ENCODE data around the gene TXNDC5.
A peak's percentile ranks its signal among the peaks of the same experiment; 100 is the strongest.

TXNDC5 gene

GRCh38 chr6:7916959-7917358 is 6.4 kb upstream of the TXNDC5 start:
- no peak for DNase-seq
- in situ Hi-C loops (cut with MboI; ENCODE audit: low pct_unique_long_range_greater_than_20kb, low sequenced_read_pairs): no loop called here

- in situ Hi-C loops (cut with MboI; ENCODE audit: low pct_unique_long_range_greater_than_20kb, low sequenced_read_pairs): no loop called here
- DNase-seq: peak; percentile 71
Measured at GRCh38 chr6:7914991-7915789, 4.6 kb upstream of the TXNDC5 start.

- in situ Hi-C loops (cut with MboI; ENCODE audit: low pct_unique_long_range_greater_than_20kb, low sequenced_read_pairs): no loop called here
Measured at GRCh38 chr6:7914311-7914710, 3.7 kb upstream of the TXNDC5 start.

GRCh38 chr6:7912736-7913517 is 2.3 kb upstream of the TXNDC5 start:
- in situ Hi-C loops (cut with MboI; ENCODE audit: low pct_unique_long_range_greater_than_20kb, low sequenced_read_pairs): no loop called here

More at GRCh38 chr6:7914311-7914710, 3.7 kb upstream of the TXNDC5 start:
- DNase-seq: no peak

GRCh38 chr6:7912024-7912423 is 1.4 kb upstream of the TXNDC5 start:
- in situ Hi-C loops (cut with MboI; ENCODE audit: low pct_unique_long_range_greater_than_20kb, low sequenced_read_pairs): no loop called here
- DNase-seq: no peak

More at GRCh38 chr6:7912736-7913517, 2.3 kb upstream of the TXNDC5 start:
- DNase-seq: no peak

- DNase-seq: no peak
- in situ Hi-C loops (cut with MboI; ENCODE audit: low pct_unique_long_range_greater_than_20kb, low sequenced_read_pairs): no loop called here
Measured at GRCh38 chr6:7911345-7911725, 747 bp upstream of the TXNDC5 start.

- in situ Hi-C loops (cut with MboI; ENCODE audit: low pct_unique_long_range_greater_than_20kb, low sequenced_read_pairs): no loop called here
- DNase-seq: no peak
Measured at GRCh38 chr6:7910298-7910653, 312 bp downstream of the TXNDC5 start.

- in situ Hi-C loops (cut with MboI; ENCODE audit: low pct_unique_long_range_greater_than_20kb, low sequenced_read_pairs): no loop called here
- peak; percentile 55 for DNase-seq
Measured at GRCh38 chr6:7909323-7910276, 988 bp downstream of the TXNDC5 start.

GRCh38 chr6:7907159-7907558 is 3.4 kb downstream of the TXNDC5 start:
- DNase-seq: no peak
- in situ Hi-C loops (cut with MboI; ENCODE audit: low pct_unique_long_range_greater_than_20kb, low sequenced_read_pairs): no loop called here

GRCh38 chr6:7906741-7907140 is 3.8 kb downstream of the TXNDC5 start:
- in situ Hi-C loops (cut with MboI; ENCODE audit: low pct_unique_long_range_greater_than_20kb, low sequenced_read_pairs): no loop called here
- DNase-seq: no peak

- DNase-seq: no peak
- in situ Hi-C loops (cut with MboI; ENCODE audit: low pct_unique_long_range_greater_than_20kb, low sequenced_read_pairs): no loop called here
Measured at GRCh38 chr6:7905416-7905815, 5.2 kb downstream of the TXNDC5 start.

GRCh38 chr6:7904654-7905319 is 5.8 kb downstream of the TXNDC5 start:
- in situ Hi-C loops (cut with MboI; ENCODE audit: low pct_unique_long_range_greater_than_20kb, low sequenced_read_pairs): no loop called here
- DNase-seq: no peak

- in situ Hi-C loops (cut with MboI; ENCODE audit: low pct_unique_long_range_greater_than_20kb, low sequenced_read_pairs): no loop called here
- DNase-seq: no peak
Measured at GRCh38 chr6:7903673-7904072, 6.9 kb downstream of the TXNDC5 start.

GRCh38 chr6:7902867-7903266 is 7.7 kb downstream of the TXNDC5 start:
- in situ Hi-C loops (cut with MboI; ENCODE audit: low pct_unique_long_range_greater_than_20kb, low sequenced_read_pairs): no loop called here
- no peak for DNase-seq

GRCh38 chr6:7902221-7902620 is 8.4 kb downstream of the TXNDC5 start:
- no peak for DNase-seq
- in situ Hi-C loops (cut with MboI; ENCODE audit: low pct_unique_long_range_greater_than_20kb, low sequenced_read_pairs): no loop called here

- in situ Hi-C loops (cut with MboI; ENCODE audit: low pct_unique_long_range_greater_than_20kb, low sequenced_read_pairs): no loop called here
- no peak for DNase-seq
Measured at GRCh38 chr6:7901780-7902179, 8.8 kb downstream of the TXNDC5 start.

GRCh38 chr6:7901056-7901455 is 9.5 kb downstream of the TXNDC5 start:
- no peak for DNase-seq
- in situ Hi-C loops (cut with MboI; ENCODE audit: low pct_unique_long_range_greater_than_20kb, low sequenced_read_pairs): no loop called here

- no peak for DNase-seq
- in situ Hi-C loops (cut with MboI; ENCODE audit: low pct_unique_long_range_greater_than_20kb, low sequenced_read_pairs): no loop called here
Measured at GRCh38 chr6:7900621-7901020, 10.0 kb downstream of the TXNDC5 start.

- DNase-seq: no peak
- in situ Hi-C loops (cut with MboI; ENCODE audit: low pct_unique_long_range_greater_than_20kb, low sequenced_read_pairs): no loop called here
Measured at GRCh38 chr6:7899889-7900213, 10.7 kb downstream of the TXNDC5 start.
